Right ventricle myocardium inferior (tissue), 1 donor: ENCODE results near the gene FYN. TPM values are rescaled to one million over a fixed set of nuclear protein-coding genes. Genes with fewer than 3 reads are reported as not detected.

Experiments used
- ATAC-seq: fragments of 200-7000 bp; cut with Tn5 transposase; one replicate; pipeline ENCODE4 v1.9.1; 2020; ENCODE audit warnings: mild to moderate bottlenecking, moderate library complexity
- DNase-seq: peaks from one replicate; pipeline ENCODE4 v3.0.0; 2021; ENCODE audit errors: missing footprints
- intact Hi-C: fragments of 100-400 bp; cut with DNase I; formaldehyde crosslinking; loops from one replicate; pipeline ENCODE4 v1.11.0; 2022
- total RNA-seq: library from RNA; stranded (reverse); fragmentation: NEBNext Ultra II Directional; extraction: Animal tissue kit (Norgen Biotek cat#: 25700); gene quantifications from one replicate; pipeline ENCODE4 v1.2.1, GENCODE V29; 2021
- donor health status: DM: no; HTN: yes; CAD: no; lungs with severe emphysema.

Gene FYN
- total RNA-seq, 1 donor from 2014 or later: 50.4 TPM

- no peak for ATAC-seq
- intact Hi-C loops: loop anchor here (5.0 kb wide), 1 partner anchor 72 kb away; no protein-coding TSS in a partner anchor
- no peak for DNase-seq
Observed at GRCh38 chr6:111784433-111784832, 88.8 kb downstream of the FYN start.

- ATAC-seq: no peak
Observed at GRCh38 chr6:111782887-111783466, 90.3 kb downstream of the FYN start.

GRCh38 chr6:111782192-111782809, 91.0 kb downstream of the FYN start:
- intact Hi-C loops: loop anchor here (5.0 kb wide), 1 partner anchor 70 kb away; no protein-coding TSS in a partner anchor
- no peak for ATAC-seq

More at GRCh38 chr6:111782887-111783466, 90.3 kb downstream of the FYN start:
- no peak for DNase-seq
- intact Hi-C loops: loop anchor here (5.0 kb wide), 1 partner anchor 71 kb away; no protein-coding TSS in a partner anchor

GRCh38 chr6:111781041-111781708, 92.1 kb downstream of the FYN start:
- no peak for DNase-seq
- ATAC-seq: peak; percentile 76
- intact Hi-C loops: loop anchor here (5.0 kb wide), 1 partner anchor 69 kb away; no protein-coding TSS in a partner anchor

More at GRCh38 chr6:111782192-111782809, 91.0 kb downstream of the FYN start:
- DNase-seq: no peak

- DNase-seq: no peak
- ATAC-seq: no peak
- intact Hi-C loops: loop anchor here (5.0 kb wide), 1 partner anchor 68 kb away; no protein-coding TSS in a partner anchor
Observed at GRCh38 chr6:111780393-111780792, 92.9 kb downstream of the FYN start.

- ATAC-seq: no peak
- no peak for DNase-seq
- intact Hi-C loops: loop anchor here (5.0 kb wide), 1 partner anchor 67 kb away; no protein-coding TSS in a partner anchor
Observed at GRCh38 chr6:111779660-111780059, 93.6 kb downstream of the FYN start.

GRCh38 chr6:111779031-111779430, 94.2 kb downstream of the FYN start:
- no peak for DNase-seq
- intact Hi-C loops: no loop called here
- no peak for ATAC-seq

- intact Hi-C loops: no loop called here
- ATAC-seq (no peak), DNase-seq (no peak)
Observed at GRCh38 chr6:111777357-111777756, 95.9 kb downstream of the FYN start.

GRCh38 chr6:111776236-111777221, 96.7 kb downstream of the FYN start:
- no peak for ATAC-seq
- intact Hi-C loops: no loop called here
- DNase-seq: no peak

GRCh38 chr6:111775145-111775922, 97.9 kb downstream of the FYN start:
- ATAC-seq (no peak), DNase-seq (no peak)
- intact Hi-C loops: no loop called here

GRCh38 chr6:111774346-111774703, 98.9 kb downstream of the FYN start:
- DNase-seq: no peak
- peak; percentile 23 for ATAC-seq
- intact Hi-C loops: no loop called here

- intact Hi-C loops: no loop called here
- no peak for DNase-seq
- ATAC-seq: no peak
Observed at GRCh38 chr6:111773501-111774345, 99.5 kb downstream of the FYN start.

- DNase-seq: no peak
- ATAC-seq: no peak
- intact Hi-C loops: no loop called here
Observed at GRCh38 chr6:111772381-111772780, 100.9 kb downstream of the FYN start.

GRCh38 chr6:111771629-111772028, 101.6 kb downstream of the FYN start:
- intact Hi-C loops: no loop called here
- DNase-seq: no peak
- ATAC-seq: no peak

- DNase-seq: no peak
- no peak for ATAC-seq
- intact Hi-C loops: no loop called here
Observed at GRCh38 chr6:111771094-111771432, 102.2 kb downstream of the FYN start.

GRCh38 chr6:111770263-111771093, 102.8 kb downstream of the FYN start:
- no peak for DNase-seq
- no peak for ATAC-seq
- intact Hi-C loops: no loop called here
